ENCODE measurements around the gene LRPAP1.

The LRPAP1 gene

GRCh38 chr4:3516061-3516835 is 16.0 kb downstream of the LRPAP1 start:
- no peak for DNase-seq (ENCODE audit: low read depth)
- no peak overlapping the region for H3K4me3 ChIP-seq (ENCODE audit: low read depth, low read length)
- TF ChIP-seq CTCF (IDR thresholded peaks at IDR 0.05; ENCODE audit: control insufficient read depth, extremely low read depth, insufficient read depth) = no peak

GRCh38 chr4:3515646-3516045 is 16.6 kb downstream of the LRPAP1 start:
- no peak overlapping the region for H3K4me3 ChIP-seq (ENCODE audit: low read depth, low read length)
- TF ChIP-seq CTCF (IDR thresholded peaks at IDR 0.05; ENCODE audit: control insufficient read depth, extremely low read depth, insufficient read depth) = no peak
- no peak for DNase-seq (ENCODE audit: low read depth)

- DNase-seq (ENCODE audit: low read depth) = no peak
- TF ChIP-seq CTCF (IDR thresholded peaks at IDR 0.05; ENCODE audit: control insufficient read depth, extremely low read depth, insufficient read depth) = peak; percentile 35
- no peak overlapping the region for H3K4me3 ChIP-seq (ENCODE audit: low read depth, low read length)
Observed at GRCh38 chr4:3514806-3515501, 17.3 kb downstream of the LRPAP1 start.

- TF ChIP-seq CTCF (IDR thresholded peaks at IDR 0.05; ENCODE audit: control insufficient read depth, extremely low read depth, insufficient read depth) = no peak
- H3K4me3 ChIP-seq (ENCODE audit: low read depth, low read length) = no peak overlapping the region
- DNase-seq (ENCODE audit: low read depth) = no peak
Observed at GRCh38 chr4:3514221-3514780, 17.9 kb downstream of the LRPAP1 start.

GRCh38 chr4:3513807-3514206 is 18.4 kb downstream of the LRPAP1 start:
- DNase-seq (ENCODE audit: low read depth) = no peak
- no peak for TF ChIP-seq CTCF (IDR thresholded peaks at IDR 0.05; ENCODE audit: control insufficient read depth, extremely low read depth, insufficient read depth)
- H3K4me3 ChIP-seq (ENCODE audit: low read depth, low read length) = no peak overlapping the region

GRCh38 chr4:3512719-3513118 is 19.5 kb downstream of the LRPAP1 start:
- DNase-seq (ENCODE audit: low read depth) = no peak
- H3K4me3 ChIP-seq (ENCODE audit: low read depth, low read length) = no peak overlapping the region
- no peak for TF ChIP-seq CTCF (IDR thresholded peaks at IDR 0.05; ENCODE audit: control insufficient read depth, extremely low read depth, insufficient read depth)
